Skeletal muscle satellite cell (primary cell): ENCODE measurements around the gene DOK4.

Experiments
- H3K27me3 ChIP-seq: 2 replicates; pipeline ENCODE4 v1.7.0; 2013; ENCODE audit warnings: low read length; ENCODE audit not compliant: control insufficient read depth, insufficient read depth
- H3K36me3 ChIP-seq: 2 replicates; pipeline ENCODE4 v1.7.0; 2013; ENCODE audit warnings: mild to moderate bottlenecking, control low read depth, low read length; ENCODE audit not compliant: insufficient read depth
- H3K4me1 ChIP-seq: 2 replicates; pipeline ENCODE4 v1.7.0; 2013; ENCODE audit warnings: low read length; ENCODE audit not compliant: control insufficient read depth, insufficient read depth
- H3K4me2 ChIP-seq: 2 replicates; pipeline ENCODE4 v1.7.0; 2013; ENCODE audit warnings: mild to moderate bottlenecking, low read length
- H3K4me3 ChIP-seq: 2 replicates; pipeline ENCODE4 v1.7.0; 2013; ENCODE audit warnings: low read length
- H3K9ac ChIP-seq: 2 replicates; pipeline ENCODE4 v1.7.0; 2013; ENCODE audit warnings: mild to moderate bottlenecking, low read depth, low read length, moderate library complexity
- H3K9me3 ChIP-seq: replicated peaks from 2 replicates; pipeline ENCODE4 v1.7.0; 2013; ENCODE audit warnings: mild to moderate bottlenecking, control low read depth, low read length

DOK4 gene

GRCh38 chr16:57479205-57479975 is 6.9 kb downstream of the DOK4 start:
- Histone ChIP-seq H3K9ac (peak overlapping the region; percentile 75), H3K4me2 (peak overlapping the region; percentile 90), H3K36me3 (peaks cover 2% of the 10 kb centered on the region), H3K27me3 (no peaks in the 10 kb centered on the region), H3K4me1 (peaks cover 25% of the 10 kb centered on the region), H3K9me3 (no peaks in the 10 kb centered on the region), H3K4me3 (peak overlapping the region; percentile 80)

- Histone ChIP-seq H3K4me3 (peak overlapping the region; percentile 80), H3K36me3 (peaks cover 10% of the 10 kb centered on the region), H3K27me3 (no peaks in the 10 kb centered on the region), H3K9ac (peak overlapping the region; percentile 75), H3K9me3 (no peaks in the 10 kb centered on the region), H3K4me2 (peak overlapping the region; percentile 90), H3K4me1 (peaks cover 25% of the 10 kb centered on the region)
Observed at GRCh38 chr16:57478396-57479204, 7.7 kb downstream of the DOK4 start.

GRCh38 chr16:57477531-57478202 is 8.6 kb downstream of the DOK4 start:
- H3K9ac ChIP-seq = no peak overlapping the region
- H3K27me3 ChIP-seq = no peaks in the 10 kb centered on the region
- peaks cover 25% of the 10 kb centered on the region for H3K4me1 ChIP-seq
- no peaks in the 10 kb centered on the region for H3K9me3 ChIP-seq
- no peak overlapping the region for H3K4me2 ChIP-seq
- H3K4me3 ChIP-seq = no peak overlapping the region
- H3K36me3 ChIP-seq = peaks cover 19% of the 10 kb centered on the region

- Histone ChIP-seq H3K4me3 (no peak overlapping the region), H3K36me3 (peaks cover 28% of the 10 kb centered on the region), H3K27me3 (no peaks in the 10 kb centered on the region), H3K4me2 (no peak overlapping the region), H3K9ac (no peak overlapping the region), H3K4me1 (peaks cover 25% of the 10 kb centered on the region), H3K9me3 (no peaks in the 10 kb centered on the region)
Observed at GRCh38 chr16:57476546-57477410, 9.5 kb downstream of the DOK4 start.

GRCh38 chr16:57475711-57476339 is 10.5 kb downstream of the DOK4 start:
- Histone ChIP-seq H3K4me2 (no peak overlapping the region), H3K36me3 (peaks cover 35% of the 10 kb centered on the region), H3K4me1 (peaks cover 25% of the 10 kb centered on the region), H3K27me3 (no peaks in the 10 kb centered on the region), H3K9me3 (no peaks in the 10 kb centered on the region), H3K4me3 (no peak overlapping the region), H3K9ac (no peak overlapping the region)

- no peak overlapping the region for H3K4me2 ChIP-seq
- H3K9me3 ChIP-seq = no peaks in the 10 kb centered on the region
- H3K27me3 ChIP-seq = no peaks in the 10 kb centered on the region
- no peak overlapping the region for H3K9ac ChIP-seq
- peaks cover 23% of the 10 kb centered on the region for H3K4me1 ChIP-seq
- H3K36me3 ChIP-seq = peaks cover 44% of the 10 kb centered on the region
- H3K4me3 ChIP-seq = no peak overlapping the region
Observed at GRCh38 chr16:57474671-57475661, 11.3 kb downstream of the DOK4 start.

GRCh38 chr16:57473906-57474305 is 12.4 kb downstream of the DOK4 start:
- H3K27me3 ChIP-seq = no peaks in the 10 kb centered on the region
- H3K9ac ChIP-seq = no peak overlapping the region
- no peak overlapping the region for H3K4me3 ChIP-seq
- H3K9me3 ChIP-seq = no peaks in the 10 kb centered on the region
- H3K36me3 ChIP-seq = peaks cover 55% of the 10 kb centered on the region
- H3K4me1 ChIP-seq = peaks cover 12% of the 10 kb centered on the region
- H3K4me2 ChIP-seq = no peak overlapping the region

- Histone ChIP-seq H3K9me3 (no peaks in the 10 kb centered on the region), H3K4me3 (no peak overlapping the region), H3K36me3 (peaks cover 61% of the 10 kb centered on the region), H3K27me3 (no peaks in the 10 kb centered on the region), H3K9ac (no peak overlapping the region), H3K4me1 (peaks cover 6% of the 10 kb centered on the region), H3K4me2 (no peak overlapping the region)
Observed at GRCh38 chr16:57473176-57473840, 13.0 kb downstream of the DOK4 start.

GRCh38 chr16:57472665-57473060 is 13.6 kb downstream of the DOK4 start:
- H3K4me2 ChIP-seq = no peak overlapping the region
- peaks cover 5% of the 10 kb centered on the region for H3K4me1 ChIP-seq
- H3K4me3 ChIP-seq = no peak overlapping the region
- H3K27me3 ChIP-seq = no peaks in the 10 kb centered on the region
- H3K9me3 ChIP-seq = no peaks in the 10 kb centered on the region
- H3K9ac ChIP-seq = no peak overlapping the region
- peaks cover 67% of the 10 kb centered on the region for H3K36me3 ChIP-seq
